GM19467 (cell line): Measurements from ENCODE around the gene UBE2D1.
A peak's percentile ranks its signal among the peaks of the same experiment; 100 is the strongest.
"Not testable (repeated sequence)": the region's sequence is repeated elsewhere in the genome, so short reads cannot be mapped to it uniquely, and the experiment has no call there.

Source experiments
- ATAC-seq: cut with Tn5 transposase; IDR thresholded peaks from one replicate; pipeline ENCODE4 v1.9.1; 2021; ENCODE audit warnings: mild to moderate bottlenecking, moderate library complexity; ENCODE audit not compliant: unreplicated experiment

UBE2D1 gene

DNA sequence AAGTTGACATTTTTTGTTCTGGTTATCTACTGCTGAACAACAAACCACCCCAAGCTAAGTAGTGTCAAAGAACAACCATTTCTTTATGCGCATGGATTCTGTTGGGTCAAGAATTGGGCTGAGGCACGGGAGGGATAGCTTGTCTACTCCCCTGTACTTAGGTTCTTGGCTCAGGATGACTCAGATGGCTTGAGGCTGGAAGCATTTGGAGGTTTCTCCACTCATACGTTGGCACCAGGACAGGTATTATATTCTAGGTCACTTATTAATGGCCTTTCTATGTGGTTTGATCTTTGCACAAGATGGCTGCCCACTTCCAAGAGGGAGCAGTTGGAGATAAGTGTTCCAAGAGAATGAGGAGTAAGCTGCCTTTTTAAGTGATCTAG is 38.6 kb downstream of the UBE2D1 start:
- ATAC-seq: no peak

DNA sequence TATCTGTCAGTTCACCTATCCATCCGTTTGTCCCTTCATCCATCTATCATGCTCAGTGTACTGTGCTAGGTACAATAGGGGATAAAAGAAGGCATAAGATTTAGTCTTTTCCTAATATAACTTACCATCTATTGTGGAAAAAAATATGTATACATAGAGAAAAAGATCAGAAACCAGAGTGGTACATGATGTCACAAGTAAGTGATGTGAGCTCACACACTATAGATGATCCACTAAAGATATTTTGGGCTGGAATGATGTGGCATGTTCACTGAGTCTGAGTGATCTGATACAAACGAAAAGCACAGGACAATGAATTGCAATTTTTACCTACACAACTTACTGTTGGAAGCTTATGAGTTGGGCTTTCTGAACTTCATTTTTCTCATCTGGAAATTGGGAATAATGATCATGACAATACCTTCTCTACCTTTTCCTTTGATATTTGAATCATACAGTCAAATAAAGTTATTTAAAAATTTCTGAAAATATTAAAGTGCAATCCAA is 47.7 kb downstream of the UBE2D1 start:
- ATAC-seq: no peak

DNA sequence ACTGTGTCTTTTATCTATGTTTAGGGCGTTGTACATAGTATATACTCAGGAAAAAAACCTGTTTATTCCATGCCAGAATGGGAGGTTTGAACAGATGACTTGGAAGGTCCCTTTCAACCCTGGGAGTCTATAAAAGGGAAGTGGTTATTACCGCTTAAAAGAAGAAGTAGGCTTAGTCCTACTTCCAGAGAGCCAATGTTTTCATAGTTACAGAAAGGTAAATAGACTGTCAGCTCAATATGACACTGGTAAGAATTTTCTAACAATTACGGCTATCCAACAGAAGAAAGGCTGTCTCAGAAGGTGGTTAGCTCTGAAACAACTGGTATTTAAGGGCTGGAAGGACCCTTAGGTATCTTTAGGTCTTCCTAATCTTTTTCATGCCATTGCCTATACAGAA is 49.3 kb downstream of the UBE2D1 start:
- no peak for ATAC-seq

DNA sequence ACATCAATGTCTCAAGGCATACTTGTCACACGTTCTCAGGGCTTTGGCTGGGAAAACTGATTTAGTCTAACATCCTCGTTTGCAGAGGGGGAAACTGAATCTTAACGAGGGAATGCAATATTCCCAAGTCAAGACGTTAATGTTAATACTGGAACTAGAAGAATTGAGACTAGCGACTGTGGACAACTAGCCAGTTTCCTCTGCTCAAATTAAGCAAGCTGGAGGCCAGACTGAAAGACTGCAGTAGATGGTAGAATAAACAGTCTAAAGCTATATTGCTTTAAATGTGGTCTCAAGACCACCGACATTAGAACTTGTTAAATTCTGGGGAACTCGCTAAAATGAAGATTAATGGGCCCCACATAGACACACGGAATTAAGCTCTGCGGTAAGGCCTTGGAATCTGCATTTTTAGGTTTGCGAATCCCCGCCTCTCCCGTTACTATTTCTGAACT is 49.8 kb downstream of the UBE2D1 start:
- no peak for ATAC-seq

DNA sequence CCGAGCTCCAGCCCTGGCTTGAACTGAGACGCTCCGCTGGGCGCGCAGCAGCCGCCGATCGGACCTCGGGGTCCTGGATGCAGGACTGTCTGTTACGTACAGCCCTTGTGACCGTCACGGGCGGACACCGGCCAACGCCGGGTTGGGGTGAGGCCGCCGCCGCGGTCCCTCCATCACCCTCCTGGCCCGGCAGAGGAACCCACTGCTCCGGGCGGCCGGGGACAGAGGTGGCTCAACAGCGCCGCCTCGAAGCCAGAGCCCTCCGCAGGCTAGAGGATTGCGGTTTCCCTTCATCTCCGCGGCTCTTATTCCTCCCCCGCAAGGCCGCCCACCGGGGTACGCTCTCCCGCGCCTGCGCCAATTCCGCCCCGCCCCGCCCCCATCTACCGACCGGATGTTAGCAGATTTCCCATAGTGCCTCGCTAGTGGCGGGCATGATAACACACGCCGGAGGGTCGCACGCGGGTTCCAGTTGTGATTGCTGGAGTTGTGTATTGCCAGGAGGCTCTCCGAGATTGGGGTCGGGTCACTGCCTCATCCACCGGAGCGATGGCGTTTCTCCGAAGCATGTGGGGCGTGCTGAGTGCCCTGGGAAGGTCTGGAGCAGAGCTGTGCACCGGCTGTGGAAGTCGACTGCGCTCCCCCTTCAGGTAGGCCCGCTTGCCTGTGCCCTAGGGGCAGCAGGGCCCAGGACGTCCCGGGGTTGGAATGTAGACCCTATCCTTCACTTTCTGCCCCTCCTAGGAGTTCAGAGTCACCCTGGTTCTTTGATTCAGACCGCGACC is 50.4 kb downstream of the UBE2D1 start, which contains the start of gene TFAM:
Gene TFAM (plus strand): TSS at position 412 of the 785 bp plus-strand sequence. CDS start 138 bp downstream, at position 550.
- peak; percentile 89 for ATAC-seq

DNA sequence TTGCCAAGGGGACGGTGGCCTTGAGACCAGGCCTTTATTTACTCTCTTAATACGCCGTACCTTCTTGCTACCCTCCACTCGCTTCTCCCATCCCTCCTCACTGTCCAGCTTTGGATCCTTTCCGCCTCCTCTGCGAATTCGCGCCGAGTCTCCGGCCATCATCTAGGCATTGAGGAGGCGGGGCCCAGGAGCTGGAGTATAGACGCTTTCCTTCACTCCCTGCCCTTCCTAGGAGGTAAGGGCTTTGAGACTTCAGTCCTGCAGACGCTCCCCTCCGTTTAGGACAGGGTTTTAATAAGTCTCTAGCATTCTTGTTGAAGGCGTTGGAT is 50.9 kb downstream of the UBE2D1 start:
- peak; percentile 8 for ATAC-seq

DNA sequence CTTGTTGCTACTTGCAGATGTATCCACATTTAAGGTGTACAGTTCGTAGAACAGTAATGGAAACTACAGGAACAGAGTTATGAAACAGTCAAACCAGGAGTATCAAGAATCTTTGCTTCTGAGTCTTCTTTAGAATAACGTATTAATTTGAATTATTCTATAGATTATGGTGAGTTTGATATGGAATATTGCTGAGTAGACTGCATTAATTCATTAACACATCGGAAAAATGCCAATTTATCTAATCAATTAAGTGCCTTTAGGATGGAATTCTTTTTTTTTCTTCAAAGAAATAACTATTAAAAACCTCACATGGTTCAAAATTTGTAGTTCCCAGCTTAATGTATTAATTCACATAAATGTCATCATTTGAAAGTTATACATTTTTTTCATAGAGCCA is 54.2 kb downstream of the UBE2D1 start:
- no peak for ATAC-seq

DNA sequence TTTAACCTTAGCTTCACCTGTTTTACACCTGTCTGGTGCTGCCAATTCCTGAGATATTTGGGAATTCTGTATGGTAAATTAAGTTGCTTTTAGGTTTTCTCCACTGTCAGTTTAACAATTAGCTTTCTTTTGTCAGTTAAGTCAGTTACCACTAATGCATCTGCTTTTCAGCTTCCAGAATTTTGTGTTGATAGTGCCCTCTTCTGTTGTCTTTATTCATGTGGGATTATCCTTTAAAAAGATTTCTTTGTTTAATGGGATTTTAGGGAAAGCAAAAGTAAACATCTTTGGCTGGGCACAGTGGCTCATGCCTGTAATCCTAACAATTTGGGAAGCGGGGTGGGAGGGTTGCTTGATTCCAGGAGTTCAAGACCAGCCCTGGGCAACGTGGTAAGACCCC is 58.5 kb downstream of the UBE2D1 start:
- ATAC-seq: no peak

DNA sequence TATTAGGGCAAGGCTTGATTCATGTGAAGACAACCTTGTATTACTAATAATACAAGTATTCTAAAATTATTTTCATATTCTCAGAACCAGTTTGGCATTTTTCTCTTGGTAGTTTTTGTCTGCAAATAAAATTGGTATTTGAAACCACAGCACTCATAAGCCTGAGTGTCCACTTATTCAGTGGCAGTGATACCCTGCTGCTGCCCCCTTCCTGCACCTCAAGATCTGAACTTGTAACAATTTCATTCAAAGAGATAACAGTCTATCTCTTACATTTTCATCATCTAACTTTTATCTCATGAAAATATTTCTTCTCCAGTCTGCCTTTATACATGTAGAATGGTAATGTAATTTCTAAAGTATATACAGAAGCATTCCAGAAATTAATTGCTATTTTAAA is 59.7 kb downstream of the UBE2D1 start:
- no peak for ATAC-seq

DNA sequence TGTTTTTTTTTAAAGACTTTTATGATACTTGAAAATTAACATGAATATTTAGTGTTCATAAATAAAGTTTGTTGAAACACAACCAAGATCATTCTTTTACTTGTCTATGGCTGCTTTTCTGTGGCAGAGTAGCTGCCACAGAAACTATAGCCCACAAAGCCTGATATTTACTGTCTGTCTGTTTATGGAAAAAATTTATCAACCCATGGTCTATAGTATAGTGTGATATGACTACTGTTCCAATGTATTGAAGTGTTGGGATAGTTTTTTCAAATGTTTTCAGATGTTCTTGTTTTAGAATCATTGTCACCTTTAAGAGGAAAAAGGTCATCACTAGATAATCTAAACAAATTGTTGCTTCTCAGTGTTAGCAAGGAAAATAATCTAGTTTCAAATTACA is 61.3 kb downstream of the UBE2D1 start:
- ATAC-seq: no peak

DNA sequence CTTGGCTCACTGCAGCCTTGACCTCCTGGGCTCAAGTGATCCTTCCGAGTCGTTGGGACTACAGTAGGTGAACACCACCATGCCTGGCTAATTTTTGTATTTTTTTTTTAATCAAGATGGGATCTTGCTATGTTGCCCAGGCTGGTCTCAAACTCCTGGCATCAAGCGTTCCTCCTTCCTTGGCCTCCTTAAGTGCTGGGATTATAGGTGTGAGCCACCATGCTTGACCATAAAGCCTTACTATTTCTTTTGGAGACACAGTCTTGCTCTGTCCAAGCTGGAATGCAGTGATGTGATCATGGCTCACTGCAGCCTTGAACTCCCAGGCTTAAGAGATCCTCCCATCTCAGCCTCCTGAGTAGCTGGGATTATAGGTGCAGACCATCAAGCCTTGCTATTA is 63.0 kb downstream of the UBE2D1 start:
- ATAC-seq: no peak

DNA sequence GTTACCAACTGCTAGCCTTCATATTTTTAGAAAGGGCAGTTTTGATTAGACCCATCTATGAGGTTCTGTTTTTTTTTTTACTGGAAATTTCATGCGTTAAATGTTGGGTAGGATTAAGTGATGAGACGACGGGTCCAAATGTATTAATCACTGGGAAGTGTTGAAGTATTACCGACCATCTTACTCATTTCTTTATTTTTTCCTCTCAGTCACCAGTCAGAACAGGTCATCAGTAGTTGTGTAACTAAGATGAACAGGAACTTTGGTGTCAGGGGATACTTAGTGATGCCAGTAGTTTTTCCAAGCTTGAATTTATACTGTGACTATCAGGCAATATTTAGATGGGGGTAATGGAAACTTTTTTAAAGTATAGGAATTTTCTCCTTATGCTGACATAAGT is 64.6 kb downstream of the UBE2D1 start:
- ATAC-seq: no peak

DNA sequence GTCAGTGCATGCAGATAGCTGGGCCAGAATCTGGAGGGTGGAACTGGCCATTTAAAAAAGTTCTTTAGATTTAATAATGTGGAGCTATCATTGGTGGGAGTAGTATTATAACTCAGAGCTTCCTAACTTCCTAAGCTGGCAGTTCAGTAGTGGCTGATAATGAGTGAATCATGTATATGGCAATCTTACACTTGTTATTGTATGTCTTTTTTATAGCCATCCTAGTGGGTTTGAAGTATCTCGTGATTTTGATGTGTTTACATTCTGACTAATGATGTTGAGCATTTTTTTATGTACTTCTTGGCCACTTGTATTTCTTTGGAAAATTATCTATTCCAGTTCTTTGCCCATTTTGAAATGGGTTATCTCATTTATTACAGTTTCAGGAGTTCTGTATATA is 65.8 kb downstream of the UBE2D1 start:
- no peak for ATAC-seq

DNA sequence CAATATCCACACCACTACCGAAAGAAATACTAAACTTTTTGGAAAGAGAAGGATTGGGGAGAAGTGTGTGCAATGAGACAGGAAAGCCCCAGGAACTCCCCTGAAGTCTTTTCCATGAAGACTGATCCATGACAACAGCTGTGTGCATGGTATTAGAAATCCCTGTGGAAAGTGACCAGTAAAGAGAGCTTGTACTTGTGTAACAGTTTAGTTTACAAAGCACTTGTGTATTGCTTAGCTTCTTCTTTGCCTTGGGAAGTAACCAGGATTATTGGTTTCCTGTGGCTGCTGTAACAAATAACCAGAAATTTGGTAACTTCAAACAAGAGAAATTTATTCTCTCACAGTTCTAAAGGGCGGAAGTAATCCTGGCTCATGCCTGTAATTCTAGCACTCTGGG is 69.2 kb downstream of the UBE2D1 start:
- no peak for ATAC-seq

DNA sequence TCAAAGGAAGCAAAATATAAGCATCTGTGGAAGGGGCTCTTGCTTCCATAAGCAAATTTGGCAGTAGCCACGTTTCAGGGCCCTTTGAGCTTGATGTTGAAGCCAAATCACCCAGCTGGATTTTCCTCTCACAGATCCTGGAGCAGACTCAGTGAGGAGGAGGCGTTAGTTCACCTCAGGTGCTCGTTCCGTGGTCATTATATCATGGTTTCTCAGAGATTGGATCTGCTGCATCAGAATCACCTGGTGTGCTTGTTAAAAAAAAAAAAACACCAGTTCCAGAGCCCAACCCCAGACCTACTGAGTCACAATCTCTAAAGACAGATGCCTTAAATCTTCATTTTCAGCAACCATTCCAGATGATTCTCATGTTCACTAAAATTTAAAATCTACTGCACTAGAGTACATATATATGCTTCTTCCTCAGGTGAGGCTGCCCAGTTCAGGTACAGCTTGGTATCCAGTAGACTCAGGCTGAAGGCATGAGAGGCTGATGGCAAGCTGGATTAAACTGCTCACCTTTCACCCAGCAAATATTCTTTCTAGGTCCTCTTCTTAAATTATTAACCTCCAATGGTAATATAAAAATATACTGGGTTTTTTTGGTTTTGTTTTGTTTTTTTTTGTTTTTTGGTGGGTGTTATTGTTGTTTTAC is 75.3 kb downstream of the UBE2D1 start:
- ATAC-seq: no peak

DNA sequence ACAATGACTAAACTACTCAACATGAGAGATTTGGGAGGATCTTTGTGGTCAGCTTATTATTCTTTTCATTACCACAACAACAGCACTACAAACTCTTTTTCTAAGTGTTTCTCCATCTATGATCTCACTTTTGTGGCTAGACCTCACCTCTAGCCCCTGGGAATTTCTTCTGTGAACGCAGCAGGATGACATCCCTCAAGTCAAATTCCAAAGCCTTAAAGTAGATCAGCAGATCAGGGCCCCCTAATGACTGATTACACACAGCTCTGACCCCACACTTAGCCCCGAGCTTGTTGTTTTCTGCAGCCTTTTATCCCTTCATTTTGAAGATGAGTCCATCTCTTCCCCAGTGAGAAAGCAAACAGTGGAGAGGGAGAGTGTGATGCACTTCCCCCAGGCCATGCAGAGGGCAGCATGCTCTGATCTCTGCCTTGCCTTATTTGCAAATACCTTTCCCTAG is 77.7 kb downstream of the UBE2D1 start:
- no peak for ATAC-seq

DNA sequence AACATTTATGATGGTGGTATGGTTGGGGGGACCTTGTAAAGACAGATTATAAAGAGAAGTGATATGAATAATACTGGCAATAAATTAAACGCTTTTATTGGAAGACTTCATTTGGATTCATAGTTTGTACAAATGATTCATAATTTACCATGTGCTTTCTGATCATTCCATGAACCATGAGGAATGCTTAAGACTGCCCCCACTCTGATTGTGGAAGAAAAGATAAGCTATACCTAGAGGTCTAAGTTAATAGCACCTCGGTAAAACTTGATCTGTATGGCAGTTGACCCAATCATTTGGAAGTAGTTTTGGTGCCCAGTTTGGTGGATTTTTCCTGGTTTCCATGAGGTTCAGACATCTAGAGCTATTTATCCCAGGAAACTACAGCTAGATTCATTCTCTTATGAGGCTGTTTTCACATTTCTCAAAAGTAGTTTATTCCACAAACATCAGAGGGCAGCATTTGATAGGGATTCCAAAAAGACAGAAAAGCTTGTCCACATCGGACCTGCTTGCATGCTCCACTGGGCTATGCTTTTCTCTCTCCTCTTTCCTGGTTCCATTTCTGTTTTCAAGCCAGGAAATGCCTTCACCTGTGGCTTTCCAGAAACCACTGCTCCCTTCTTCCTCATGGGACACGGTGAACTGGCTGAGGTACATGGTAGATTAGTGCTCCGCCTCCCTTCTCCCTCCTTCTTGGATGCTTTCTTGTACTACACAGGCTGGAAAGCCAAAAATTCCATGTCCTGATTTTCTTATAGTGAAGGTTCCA is 79.7 kb downstream of the UBE2D1 start:
- no peak for ATAC-seq

DNA sequence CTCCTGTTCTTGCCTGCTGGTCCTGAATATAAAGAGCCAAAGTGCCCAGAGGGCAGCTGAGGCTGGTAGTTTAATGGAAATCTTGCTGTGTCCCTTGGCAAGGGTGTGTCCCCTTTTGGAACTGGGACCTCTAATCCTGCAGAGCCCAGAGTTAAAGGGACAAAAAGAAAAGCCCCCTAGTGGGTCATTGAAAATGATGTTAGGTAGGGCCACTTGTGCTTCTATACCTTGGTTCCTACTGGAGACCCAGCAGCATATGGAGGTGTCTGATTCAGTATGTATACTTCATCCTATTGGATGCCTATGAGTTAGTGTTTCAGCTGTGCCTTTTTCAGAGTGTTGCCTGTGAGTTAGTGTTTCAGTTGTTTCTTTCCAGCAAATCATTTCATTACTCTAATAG is 81.0 kb downstream of the UBE2D1 start:
- ATAC-seq: no peak

DNA sequence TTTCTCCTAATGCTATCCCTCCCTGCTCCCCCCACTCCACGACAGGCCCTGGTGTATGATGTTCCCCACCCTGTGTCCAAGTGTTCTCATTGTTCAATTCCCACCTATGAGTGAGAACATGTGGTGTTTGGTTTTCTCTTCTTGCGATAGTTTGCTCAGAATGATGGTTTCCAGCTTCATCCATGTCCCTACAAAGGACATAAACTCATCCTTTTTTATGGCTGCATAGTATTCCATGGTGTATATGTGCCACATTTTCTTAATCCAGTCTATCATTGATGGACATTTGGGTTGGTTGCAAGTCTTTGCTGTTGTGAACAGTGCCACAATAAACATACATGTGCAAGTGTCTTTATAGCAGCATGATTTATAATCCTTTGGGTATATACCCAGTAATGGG is 83.1 kb downstream of the UBE2D1 start:
- not testable (repeated sequence) for ATAC-seq
